HG02970 (cell line): ENCODE data around the gene SH2D1B.

Experiments used
- ATAC-seq: cut with Tn5 transposase; IDR thresholded peaks from one replicate; pipeline ENCODE4 v1.9.1; 2021; ENCODE audit warnings: mild to moderate bottlenecking, moderate library complexity, moderate number of reproducible peaks; ENCODE audit not compliant: unreplicated experiment, low FRiP score

The SH2D1B gene

DNA sequence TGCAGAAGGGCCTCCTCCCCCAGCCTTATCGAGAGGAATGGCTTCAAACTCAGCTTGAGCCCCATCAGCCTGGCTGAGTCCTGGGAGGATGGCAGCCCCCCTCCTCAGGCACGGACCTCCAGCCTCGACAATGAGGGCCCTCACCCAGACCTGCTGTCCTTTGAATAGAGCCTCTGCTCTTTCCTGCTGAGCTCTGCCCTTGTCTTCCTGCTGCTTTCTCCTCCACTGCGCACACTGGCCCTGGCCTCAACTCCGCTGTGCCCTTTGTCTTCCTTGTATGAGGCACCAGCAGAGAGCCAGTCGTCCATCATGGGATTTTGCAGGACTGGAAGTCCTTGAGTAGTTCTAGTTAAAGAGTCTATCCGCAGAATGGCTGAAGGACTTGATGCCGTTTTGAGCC lies 28.4 kb downstream of the SH2D1B start:
- ATAC-seq: no peak

DNA sequence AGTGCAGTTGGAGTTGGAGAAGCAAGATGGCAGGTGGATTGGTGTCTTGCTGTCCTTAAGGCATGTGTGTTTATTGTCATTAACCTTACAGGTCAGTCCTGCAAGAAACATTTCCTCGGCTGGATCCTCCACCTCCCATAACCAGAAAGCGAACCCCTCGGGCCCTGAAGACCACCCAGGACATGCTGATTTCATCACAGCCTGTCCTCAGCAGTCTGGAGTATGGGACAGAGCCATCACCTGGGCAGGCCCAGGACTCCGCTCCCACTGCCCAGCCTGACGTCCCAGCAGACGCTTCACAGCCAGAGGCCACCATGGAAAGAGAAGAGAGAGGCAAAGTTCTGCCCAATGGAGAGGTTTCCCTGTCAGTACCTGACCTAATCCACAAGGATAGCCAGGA lies 28.8 kb downstream of the SH2D1B start:
- no peak for ATAC-seq

DNA sequence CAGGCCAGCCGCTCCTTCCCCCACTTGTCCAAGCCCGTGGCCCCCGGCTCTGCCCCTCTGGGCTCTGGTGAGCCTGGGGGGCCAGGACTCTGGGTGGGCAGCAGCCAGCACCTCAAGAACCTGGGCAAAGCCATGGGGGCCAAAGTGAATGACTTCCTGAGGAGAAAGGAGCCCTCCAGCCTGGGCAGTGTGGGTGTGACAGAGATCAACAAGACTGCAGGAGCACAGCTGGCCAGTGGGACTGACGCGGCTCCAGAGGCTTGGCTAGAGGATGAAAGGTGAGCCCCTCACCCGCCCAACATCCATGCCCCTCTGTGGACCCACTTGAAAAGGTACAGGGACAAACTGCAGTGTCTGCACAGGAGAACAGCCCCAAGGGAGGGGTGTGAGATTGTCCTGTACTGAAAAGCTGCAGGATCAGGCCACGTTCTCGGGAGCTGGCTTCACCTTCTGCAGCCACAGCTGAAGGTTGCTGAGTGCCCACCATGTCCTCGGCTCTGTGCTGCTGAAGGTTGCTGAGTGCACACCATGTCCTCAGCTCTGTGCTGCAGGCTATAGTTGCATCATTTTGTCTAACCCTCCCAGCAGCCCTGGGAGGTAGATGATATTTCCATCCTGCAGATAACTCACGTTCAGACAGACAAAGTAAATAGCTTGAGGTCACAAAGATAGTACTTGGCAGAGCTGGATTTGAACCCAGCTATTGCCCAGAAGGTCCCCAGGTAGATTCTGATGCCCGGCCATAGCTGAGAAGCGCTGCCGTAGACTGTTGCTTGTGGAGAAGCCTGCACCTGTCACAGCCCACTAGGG lies 29.8 kb downstream of the SH2D1B start:
- no peak for ATAC-seq

DNA sequence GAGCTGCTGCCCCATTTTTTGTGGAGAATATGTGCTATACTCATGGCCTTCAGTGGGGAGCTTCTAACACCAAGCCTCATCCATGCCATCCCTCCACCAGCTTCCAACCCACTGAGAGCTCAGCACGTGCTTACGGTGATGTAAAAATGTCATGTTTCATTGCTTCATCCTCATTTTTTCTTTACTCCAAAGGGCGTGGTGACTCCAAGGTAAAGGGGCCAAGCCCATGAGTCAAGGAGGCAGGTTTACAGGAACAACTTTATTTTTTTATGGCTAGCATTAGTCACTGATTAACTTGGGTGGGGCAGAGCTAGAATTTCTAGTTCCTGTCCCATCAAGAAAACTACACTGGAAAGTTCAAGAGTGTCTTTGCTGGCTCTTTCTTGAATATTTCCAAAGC lies 30.6 kb downstream of the SH2D1B start, which contains the start of gene C1orf226:
C1orf226 (plus strand) TSS at position 346 of the 400 bp plus-strand sequence. CDS start 174 bp downstream, outside the sequence.
- no peak for ATAC-seq

DNA sequence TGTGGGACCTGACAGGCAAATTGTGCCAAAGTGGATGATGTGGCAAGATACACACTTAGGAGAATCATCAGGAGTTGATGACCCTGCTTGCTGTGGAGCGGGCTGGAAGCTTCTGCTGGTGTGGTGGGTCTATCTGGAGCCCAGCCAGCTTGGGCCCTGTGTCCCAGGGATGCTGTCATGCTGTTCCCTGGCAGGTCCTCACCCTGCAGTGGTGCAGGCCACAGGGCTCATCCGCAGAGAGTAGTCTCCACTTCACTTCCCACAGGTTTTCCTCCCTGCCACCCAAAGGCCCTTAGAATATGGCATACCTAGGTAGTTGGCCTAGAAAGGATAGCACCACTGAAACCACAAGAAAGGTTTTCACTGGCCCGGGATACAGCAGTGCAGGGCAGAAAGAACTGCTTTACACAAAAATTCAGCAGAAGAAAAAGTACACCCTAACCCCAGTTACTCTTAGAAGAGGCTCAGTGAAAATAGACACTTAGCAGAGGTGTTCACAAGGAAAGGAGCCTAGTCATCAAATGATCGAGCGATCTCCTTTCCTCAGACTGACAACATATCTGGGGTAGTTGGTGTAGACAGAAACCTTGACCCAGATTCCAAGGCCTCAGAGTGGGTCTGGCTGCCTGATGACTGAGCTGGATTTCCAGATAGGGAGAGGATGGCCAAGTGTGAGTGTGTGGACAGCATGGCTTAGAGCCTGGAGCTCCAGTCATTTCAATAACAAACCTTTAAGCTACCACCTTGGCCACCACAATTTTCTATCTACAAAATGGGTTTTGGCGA lies 31.7 kb downstream of the SH2D1B start:
- no peak for ATAC-seq

DNA sequence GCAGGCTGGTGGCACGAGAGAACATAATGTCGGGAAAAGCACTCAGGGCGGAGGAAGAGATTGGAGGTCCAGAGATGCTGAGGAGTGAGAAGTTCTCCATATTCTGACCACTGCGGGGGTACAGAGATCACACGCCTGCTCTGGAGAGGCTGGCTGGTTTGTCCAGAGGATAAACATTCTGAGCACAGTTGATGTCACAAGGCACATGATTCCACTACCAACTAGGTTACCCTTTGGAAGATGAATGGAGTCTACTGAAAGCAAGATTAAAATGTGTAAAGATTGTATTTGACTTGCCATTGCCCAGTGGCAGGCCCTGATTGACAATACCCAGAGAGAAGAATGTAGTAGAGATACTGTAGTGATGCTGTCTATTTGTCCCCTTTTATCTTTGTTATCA lies 35.2 kb downstream of the SH2D1B start, which contains the start of gene SPATA46:
SPATA46 (minus strand) TSS at position 164 of the 400 bp plus-strand sequence; CDS start at position 100, 64 bp downstream.
- no peak for ATAC-seq

DNA sequence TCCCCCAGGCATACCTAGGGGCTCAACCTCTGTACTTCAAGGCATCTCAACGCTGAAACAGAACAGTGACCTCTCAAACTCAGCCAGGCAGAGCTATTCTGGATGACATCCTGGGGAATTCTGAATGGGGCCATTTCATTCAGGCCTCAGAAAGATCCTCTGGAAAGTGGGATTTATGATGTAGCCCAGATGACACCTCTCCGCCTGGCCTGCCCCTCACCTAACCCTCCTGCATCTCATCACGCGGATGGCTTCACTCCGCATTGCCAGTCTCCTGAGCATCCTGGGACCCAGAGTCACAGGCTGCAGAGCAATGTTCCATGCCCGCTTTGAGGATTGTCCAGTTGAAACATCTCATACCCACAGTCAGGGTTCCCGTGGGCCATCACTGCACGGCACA lies 36.5 kb downstream of the SH2D1B start:
- ATAC-seq: no peak

DNA sequence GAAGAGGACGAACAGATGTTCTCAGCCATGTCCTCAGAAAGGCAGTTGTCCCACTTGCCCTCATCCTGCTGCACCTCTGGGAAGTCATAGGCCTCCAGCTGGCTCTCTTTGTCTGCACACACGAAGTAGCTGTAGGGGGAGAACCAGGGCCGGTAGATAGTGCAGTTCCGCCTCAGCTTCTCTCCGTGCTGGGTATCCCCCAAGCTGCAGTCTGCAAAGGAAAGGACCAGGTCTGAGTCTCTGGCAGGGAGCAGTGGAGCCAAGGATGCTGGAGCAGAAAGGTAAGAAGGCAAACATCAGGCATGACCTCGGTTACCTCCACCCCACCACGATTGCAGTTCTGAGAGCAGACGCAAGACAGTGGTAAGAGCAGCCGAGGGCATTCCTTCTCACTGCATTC lies 37.5 kb downstream of the SH2D1B start:
- no peak for ATAC-seq

DNA sequence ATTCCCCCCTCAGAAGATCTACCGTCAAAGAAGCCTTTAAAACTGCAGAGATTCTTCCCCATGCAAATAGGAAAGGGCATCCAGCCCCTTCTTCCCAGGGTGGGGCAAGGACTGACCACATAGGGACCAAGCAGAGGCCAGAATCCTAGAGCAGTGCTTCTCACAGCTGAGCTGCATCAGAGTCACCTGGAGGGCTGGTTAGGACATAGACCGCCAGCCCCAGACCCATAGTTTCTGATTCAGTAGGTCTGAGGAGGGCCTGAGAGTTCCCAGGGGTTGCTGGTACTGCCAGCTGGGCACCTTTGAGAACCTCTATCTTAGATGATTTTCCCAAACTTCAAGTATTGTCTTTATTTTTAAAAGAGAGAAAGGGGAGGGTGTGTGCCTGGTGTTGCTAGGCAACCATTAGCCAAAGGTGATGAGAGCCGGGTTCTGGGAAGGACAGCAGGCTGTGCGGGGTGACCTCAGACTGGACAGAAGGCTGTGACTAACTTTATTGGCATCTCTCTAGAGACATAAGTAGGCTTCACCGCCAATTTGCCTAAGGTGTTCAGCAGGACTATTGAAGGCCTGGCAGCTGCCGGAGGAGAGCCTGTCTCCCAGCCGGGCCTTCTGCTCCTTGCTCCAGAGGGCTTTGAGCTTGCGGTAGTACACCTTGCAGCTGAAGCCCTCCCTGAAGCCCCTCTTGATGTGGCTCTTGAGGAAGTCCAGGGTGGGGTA lies 38.2 kb downstream of the SH2D1B start:
- ATAC-seq: no peak

DNA sequence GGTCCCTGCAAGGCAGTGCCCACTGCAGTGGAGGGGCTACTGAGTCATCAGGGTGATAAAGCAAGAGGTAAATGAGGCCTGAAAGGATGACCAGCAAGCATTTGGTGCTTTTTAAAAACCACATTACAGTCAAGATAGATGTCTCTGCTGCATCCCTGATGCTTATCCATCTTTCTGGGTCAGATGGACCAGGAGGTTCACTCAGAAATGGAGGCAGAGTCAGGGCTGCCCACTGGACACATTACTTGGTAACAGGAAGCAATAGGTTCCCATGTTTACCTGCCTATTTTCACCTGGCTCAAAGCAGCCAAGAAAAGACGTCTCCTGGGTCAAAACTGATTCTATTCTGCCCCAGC lies 38.9 kb downstream of the SH2D1B start:
- ATAC-seq: no peak

DNA sequence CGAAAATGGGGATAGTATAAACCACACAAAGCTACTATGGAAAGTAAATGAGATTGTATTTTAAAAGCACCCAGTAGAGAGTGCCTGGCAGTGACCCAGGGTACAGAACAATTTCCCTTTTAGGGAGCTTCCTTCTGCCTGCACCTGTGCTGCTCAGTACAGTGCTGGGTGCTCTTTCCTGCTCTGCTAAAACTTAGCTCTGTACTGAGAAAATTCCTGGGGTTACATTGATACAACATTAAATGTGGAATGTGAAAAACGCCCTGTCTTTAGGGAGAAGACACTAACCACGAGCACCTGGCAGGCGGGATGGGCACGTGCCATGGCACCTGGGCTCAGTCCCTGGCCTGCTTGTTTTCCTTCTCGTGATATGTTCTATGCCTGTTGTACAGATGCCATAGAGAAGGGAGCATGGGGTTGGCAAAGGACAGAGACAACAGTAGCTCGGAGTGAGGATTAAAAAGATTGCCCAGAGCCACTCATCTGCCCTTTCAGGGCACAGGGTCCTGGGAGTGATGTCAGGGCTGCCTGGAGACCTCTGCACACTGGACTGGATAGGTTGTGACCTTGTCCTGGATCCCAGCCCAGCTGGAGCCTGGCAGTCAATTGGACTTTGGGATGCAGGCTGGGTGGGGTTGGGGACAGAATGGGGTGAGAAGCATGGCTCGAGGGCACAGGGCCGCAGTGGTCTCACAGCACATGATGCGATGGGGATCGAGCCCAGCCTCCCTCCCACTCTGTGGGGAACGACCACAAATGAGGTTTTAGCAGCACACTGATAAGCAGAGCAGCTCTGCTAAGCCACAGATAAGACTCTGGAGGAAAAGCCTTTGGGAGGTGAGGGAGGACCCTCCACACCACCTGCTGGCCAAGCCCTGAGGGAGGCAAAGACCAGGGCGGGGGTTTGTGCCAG lies 39.5 kb downstream of the SH2D1B start:
- no peak for ATAC-seq

DNA sequence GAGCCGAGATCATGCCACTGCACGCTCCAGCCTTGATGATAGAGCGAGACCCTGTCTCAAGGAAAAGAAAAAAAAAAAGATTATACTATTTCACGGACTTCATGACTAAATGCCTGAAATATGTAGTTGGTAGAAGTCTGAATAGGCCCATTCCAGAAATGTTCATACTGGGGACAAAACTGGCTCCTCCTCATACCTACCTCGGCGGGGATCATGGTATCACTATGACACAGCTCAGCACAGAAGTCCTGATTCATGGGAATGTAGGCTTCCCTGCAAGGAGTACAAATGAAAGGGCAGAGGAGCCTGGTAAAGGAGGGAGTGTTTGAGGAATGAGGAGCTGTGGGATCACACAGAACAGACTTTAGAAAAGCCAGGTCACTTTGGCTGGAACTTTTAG lies 40.3 kb downstream of the SH2D1B start:
- no peak for ATAC-seq

DNA sequence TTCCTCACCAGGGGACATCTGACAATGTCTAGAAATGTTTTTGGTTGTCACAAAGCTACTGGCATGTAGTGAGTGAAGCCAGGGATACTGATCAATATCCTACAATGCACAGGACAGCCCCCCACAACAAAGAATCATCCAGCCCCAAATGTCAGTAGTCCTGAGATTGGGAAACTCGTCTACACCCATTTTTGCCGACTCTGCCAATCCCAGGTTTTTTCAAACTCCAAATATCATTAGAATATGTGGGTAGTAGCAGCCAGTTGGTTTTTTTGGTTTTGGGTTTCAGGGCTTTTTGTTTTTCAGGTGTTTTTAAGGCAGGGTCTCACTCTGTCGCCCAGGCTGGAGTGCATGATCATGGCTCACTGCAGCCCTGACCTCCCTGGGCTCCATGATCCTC lies 41.2 kb downstream of the SH2D1B start:
- ATAC-seq: no peak

DNA sequence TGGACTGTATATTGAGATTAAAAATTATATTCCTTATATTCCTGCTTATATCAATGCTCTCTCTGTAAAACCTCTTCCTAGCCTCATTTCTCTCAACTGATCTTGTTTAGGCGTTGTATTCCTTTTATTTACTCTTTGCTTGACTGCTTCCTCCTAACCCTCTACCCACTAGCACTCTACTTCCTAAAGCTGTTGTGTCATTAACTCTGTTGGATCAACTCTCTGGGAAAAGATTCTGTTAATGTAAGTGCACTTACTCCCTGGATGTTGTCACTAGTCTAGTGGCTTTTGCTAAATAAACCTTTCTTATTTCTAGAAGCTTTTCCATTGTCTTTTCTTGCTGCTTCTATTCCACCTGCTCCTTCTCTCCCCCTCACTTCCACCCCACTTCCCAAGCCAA lies 41.8 kb downstream of the SH2D1B start:
- ATAC-seq: no peak

DNA sequence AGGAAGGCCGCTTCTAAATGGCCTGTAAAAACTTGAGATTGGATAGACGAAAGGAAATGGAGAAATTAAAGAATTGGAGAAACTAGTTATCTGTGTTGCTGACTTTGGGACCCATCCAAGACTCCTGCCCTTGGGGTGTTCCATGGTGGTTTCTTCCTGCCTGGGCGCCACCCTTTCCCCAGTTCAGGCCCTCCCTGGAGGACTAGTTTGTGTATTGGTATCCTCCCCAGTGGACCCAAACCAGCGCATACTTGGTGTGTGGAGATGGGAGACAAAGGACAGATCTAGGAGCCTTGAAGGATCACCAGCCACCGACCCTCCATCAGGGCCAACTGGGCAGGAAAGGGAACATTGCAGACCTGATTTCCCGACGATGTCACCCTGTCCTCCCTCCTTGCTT lies 42.4 kb downstream of the SH2D1B start:
- no peak for ATAC-seq

DNA sequence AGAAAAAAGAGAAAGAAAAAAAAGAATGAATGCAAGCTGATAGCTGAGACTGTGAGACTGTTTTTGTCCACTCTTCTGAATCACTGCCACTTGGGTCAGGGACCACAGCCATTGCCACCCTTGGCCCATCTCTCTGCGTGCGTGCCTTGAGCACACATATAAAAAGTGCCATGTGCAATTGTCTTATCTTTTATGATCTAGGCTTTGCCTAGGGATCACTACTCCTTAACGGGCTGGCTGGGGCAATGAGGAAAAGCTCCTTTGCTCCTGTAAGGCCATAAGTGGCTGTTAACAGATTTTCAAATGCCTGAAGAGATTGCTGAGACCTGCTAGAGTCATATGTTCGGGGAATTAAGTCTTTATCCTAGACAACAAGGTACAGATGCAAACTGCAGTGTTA lies 43.5 kb downstream of the SH2D1B start:
- ATAC-seq: no peak

DNA sequence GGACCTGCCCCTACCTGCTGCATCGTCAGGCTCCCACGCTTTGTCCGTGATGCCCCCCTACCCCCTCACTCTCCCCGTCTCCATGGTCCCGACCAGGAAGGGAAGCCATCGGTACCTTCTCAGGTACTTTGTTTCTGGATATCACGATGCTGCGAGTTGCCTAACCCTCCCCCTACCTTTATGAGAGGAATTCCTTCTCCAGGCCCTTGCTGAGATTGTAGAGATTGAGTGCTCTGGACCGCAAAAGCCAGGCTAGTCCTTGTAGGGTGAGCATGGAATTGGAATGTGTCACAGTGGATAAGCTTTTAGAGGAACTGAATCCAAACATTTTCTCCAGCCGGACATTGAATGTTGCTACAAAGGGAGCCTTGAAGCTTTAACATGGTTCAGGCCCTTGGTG lies 44.2 kb downstream of the SH2D1B start:
- ATAC-seq: no peak

DNA sequence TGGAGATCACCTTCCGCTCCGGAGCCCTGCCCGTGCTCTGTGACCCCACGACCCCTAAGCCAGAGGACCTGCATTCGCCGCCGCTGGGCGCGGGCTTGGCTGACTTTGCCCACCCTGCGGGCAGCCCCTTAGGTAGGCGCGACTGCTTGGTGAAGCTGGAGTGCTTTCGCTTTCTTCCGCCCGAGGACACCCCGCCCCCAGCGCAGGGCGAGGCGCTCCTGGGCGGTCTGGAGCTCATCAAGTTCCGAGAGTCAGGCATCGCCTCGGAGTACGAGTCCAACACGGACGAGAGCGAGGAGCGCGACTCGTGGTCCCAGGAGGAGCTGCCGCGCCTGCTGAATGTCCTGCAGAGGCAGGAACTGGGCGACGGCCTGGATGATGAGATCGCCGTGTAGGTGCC lies 44.9 kb downstream of the SH2D1B start:
- no peak for ATAC-seq

DNA sequence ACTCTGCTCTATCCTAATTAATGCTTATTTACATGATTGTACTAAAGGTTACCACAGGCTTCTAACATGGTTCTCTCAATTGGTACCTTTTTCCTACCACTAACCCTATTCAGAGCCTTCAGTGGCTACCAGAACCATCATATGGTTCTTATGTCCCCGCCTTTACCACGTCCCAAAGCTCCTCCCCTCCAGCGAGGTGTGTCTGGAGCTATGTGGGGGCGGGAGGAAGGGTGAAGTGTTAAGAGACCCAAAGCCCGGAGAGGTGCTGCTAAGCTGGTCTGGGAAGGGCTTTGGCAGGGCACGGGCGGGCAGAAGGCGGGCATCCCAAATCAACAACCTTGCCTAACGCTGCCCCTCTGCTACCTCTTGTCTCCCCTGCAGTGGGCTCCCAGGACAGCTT lies 45.3 kb downstream of the SH2D1B start:
- ATAC-seq: no peak

DNA sequence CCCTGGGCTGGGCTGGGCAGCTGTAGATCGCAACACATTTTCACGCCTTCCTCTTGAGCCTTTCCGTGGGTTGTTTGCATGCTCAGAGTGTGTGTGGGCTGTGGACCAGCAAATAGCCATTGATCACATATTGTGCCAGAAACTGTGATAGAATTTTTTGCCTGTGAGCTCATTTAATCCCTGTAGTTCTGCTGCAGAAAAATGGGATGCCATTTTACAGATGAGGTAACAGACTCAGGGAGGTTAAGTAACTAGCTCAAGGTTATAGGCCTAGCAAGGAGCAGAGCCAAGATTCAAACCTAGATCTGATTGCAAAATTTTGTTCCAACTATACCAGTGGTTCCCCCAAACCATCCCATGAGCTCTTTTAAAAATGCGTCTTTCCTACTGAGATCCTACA lies 45.8 kb downstream of the SH2D1B start:
- ATAC-seq: no peak
